Dendritic cell treated with granulocyte-macrophage colony-stimulating factor and Interleukin-4, amounts not matched to agents 40 ng/mL and 50 ng/mL, for 4 days (primary cell): Measurements from ENCODE around the gene MBD3L2B.
"Not testable (repeated sequence)": the region's sequence is repeated elsewhere in the genome, so short reads cannot be mapped to it uniquely, and the experiment has no call there.

ENCODE experiments used
- H3K27ac Mint-ChIP-seq: one replicate; pipeline ENCODE4 v1.8.0; 2022; ENCODE audit warnings: mild to moderate bottlenecking, mixed read lengths
- H3K27me3 Mint-ChIP-seq: one replicate; pipeline ENCODE4 v1.8.0; 2022; ENCODE audit warnings: mild to moderate bottlenecking, mixed read lengths
- H3K36me3 Mint-ChIP-seq: one replicate; pipeline ENCODE4 v1.8.0; 2022; ENCODE audit warnings: low read depth, mixed read lengths
- H3K4me1 Mint-ChIP-seq: one replicate; pipeline ENCODE4 v1.8.0; 2022; ENCODE audit warnings: low read depth, mixed read lengths
- H3K4me3 Mint-ChIP-seq: one replicate; pipeline ENCODE4 v1.8.0; 2022; ENCODE audit warnings: mild to moderate bottlenecking, moderate library complexity, mixed read lengths
- H3K9me3 Mint-ChIP-seq: one replicate; pipeline ENCODE4 v1.8.0; 2022; ENCODE audit warnings: mixed read lengths
- intact Hi-C: fragments of 100-400 bp; cut with micrococcal nuclease; formaldehyde crosslinking; loops from one replicate; pipeline ENCODE4 v1.15.0; 2022

The MBD3L2B gene

GRCh38 chr19:7021331-7021730, at the start of gene MBD3L2B:
TSS of gene MBD3L2B (minus strand) at chr19:7021431. CDS start at chr19:7021397, 34 bp downstream.
- H3K27me3 Mint-ChIP-seq, H3K27ac Mint-ChIP-seq, H3K36me3 Mint-ChIP-seq, intact Hi-C loops, H3K9me3 Mint-ChIP-seq, H3K4me1 Mint-ChIP-seq, H3K4me3 Mint-ChIP-seq: not testable (repeated sequence)

GRCh38 chr19:7069904-7070226, 48.6 kb upstream of the MBD3L2B start:
- intact Hi-C loops: no loop called here

GRCh38 chr19:7069042-7069903, 48.0 kb upstream of the MBD3L2B start, which contains the start of gene ZNF557:
TSS of gene ZNF557 (plus strand) at chr19:7069703. CDS start at chr19:7075075, 5,372 bp downstream.
- intact Hi-C loops: no loop called here
- peaks cover 3% of the 10 kb centered on the region for H3K9me3 Mint-ChIP-seq
- no peaks in the 10 kb centered on the region for H3K27me3 Mint-ChIP-seq
- peak within 1 kb of the TSS; percentile 97 for H3K4me3 Mint-ChIP-seq
- peak within 1 kb of the TSS; percentile 97 for H3K27ac Mint-ChIP-seq
- peaks cover 11% of the 10 kb centered on the region for H3K4me1 Mint-ChIP-seq
- peaks cover 47% of the 10 kb centered on the region for H3K36me3 Mint-ChIP-seq

More at GRCh38 chr19:7069904-7070226, 48.6 kb upstream of the MBD3L2B start:
- Mint-ChIP-seq H3K4me3 (peak overlapping the region; percentile 97), H3K27ac (peak overlapping the region; percentile 97), H3K9me3 (peaks cover 9% of the 10 kb centered on the region), H3K4me1 (peaks cover 11% of the 10 kb centered on the region), H3K27me3 (no peaks in the 10 kb centered on the region), H3K36me3 (peaks cover 53% of the 10 kb centered on the region)

GRCh38 chr19:7068599-7068998, 47.4 kb upstream of the MBD3L2B start:
- peaks cover 40% of the 10 kb centered on the region for H3K36me3 Mint-ChIP-seq
- H3K4me1 Mint-ChIP-seq: peaks cover 11% of the 10 kb centered on the region
- H3K4me3 Mint-ChIP-seq: peak overlapping the region; percentile 97
- H3K9me3 Mint-ChIP-seq: no peaks in the 10 kb centered on the region
- peak overlapping the region; percentile 97 for H3K27ac Mint-ChIP-seq
- H3K27me3 Mint-ChIP-seq: no peaks in the 10 kb centered on the region
- intact Hi-C loops: no loop called here

- Mint-ChIP-seq H3K4me1 (peaks cover 11% of the 10 kb centered on the region), H3K9me3 (no peaks in the 10 kb centered on the region), H3K36me3 (peaks cover 31% of the 10 kb centered on the region), H3K27me3 (no peaks in the 10 kb centered on the region), H3K4me3 (no peak overlapping the region), H3K27ac (no peak overlapping the region)
- intact Hi-C loops: no loop called here
These were observed 46.5 kb upstream of the MBD3L2B start for GRCh38 chr19:7067716-7068115.

GRCh38 chr19:7067122-7067521, 45.9 kb upstream of the MBD3L2B start:
- H3K4me3 Mint-ChIP-seq, H3K27ac Mint-ChIP-seq, H3K9me3 Mint-ChIP-seq, H3K27me3 Mint-ChIP-seq, intact Hi-C loops: not testable (repeated sequence)
- Mint-ChIP-seq H3K36me3 (peaks cover 25% of the 10 kb centered on the region), H3K4me1 (peaks cover 11% of the 10 kb centered on the region)

GRCh38 chr19:7063764-7064418, 42.7 kb upstream of the MBD3L2B start:
- Mint-ChIP-seq H3K9me3 (no peaks in the 10 kb centered on the region), H3K4me3 (no peak overlapping the region), H3K4me1 (peaks cover 3% of the 10 kb centered on the region), H3K36me3 (no peaks in the 10 kb centered on the region), H3K27me3 (no peaks in the 10 kb centered on the region), H3K27ac (peak overlapping the region; percentile 5)
- intact Hi-C loops: no loop called here

- H3K27ac Mint-ChIP-seq: no peak overlapping the region
These were observed 42.1 kb upstream of the MBD3L2B start for GRCh38 chr19:7063339-7063738.

GRCh38 chr19:7059977-7060376, 38.7 kb upstream of the MBD3L2B start:
- H3K27ac Mint-ChIP-seq, H3K4me3 Mint-ChIP-seq, H3K27me3 Mint-ChIP-seq, H3K4me1 Mint-ChIP-seq, intact Hi-C loops, H3K9me3 Mint-ChIP-seq, H3K36me3 Mint-ChIP-seq: not testable (repeated sequence)

More at GRCh38 chr19:7063339-7063738, 42.1 kb upstream of the MBD3L2B start:
- H3K27me3 Mint-ChIP-seq: no peaks in the 10 kb centered on the region
- H3K4me3 Mint-ChIP-seq: no peak overlapping the region
- no peaks in the 10 kb centered on the region for H3K36me3 Mint-ChIP-seq
- intact Hi-C loops: no loop called here
- no peaks in the 10 kb centered on the region for H3K4me1 Mint-ChIP-seq
- no peaks in the 10 kb centered on the region for H3K9me3 Mint-ChIP-seq

GRCh38 chr19:7058576-7058975, 37.3 kb upstream of the MBD3L2B start, which contains the start of gene MBD3L3:
TSS of gene MBD3L3 (minus strand) at chr19:7058676. CDS start at chr19:7058605, 71 bp downstream.
- intact Hi-C loops, H3K4me3 Mint-ChIP-seq, H3K9me3 Mint-ChIP-seq, H3K36me3 Mint-ChIP-seq, H3K27ac Mint-ChIP-seq, H3K4me1 Mint-ChIP-seq, H3K27me3 Mint-ChIP-seq: not testable (repeated sequence)

- H3K9me3 Mint-ChIP-seq, H3K36me3 Mint-ChIP-seq, intact Hi-C loops, H3K4me1 Mint-ChIP-seq, H3K27ac Mint-ChIP-seq, H3K27me3 Mint-ChIP-seq, H3K4me3 Mint-ChIP-seq: not testable (repeated sequence)
These were observed 35.1 kb upstream of the MBD3L2B start for GRCh38 chr19:7056371-7056770.

- intact Hi-C loops, H3K9me3 Mint-ChIP-seq, H3K4me3 Mint-ChIP-seq, H3K27me3 Mint-ChIP-seq, H3K4me1 Mint-ChIP-seq, H3K27ac Mint-ChIP-seq, H3K36me3 Mint-ChIP-seq: not testable (repeated sequence)
These were observed 34.4 kb upstream of the MBD3L2B start for GRCh38 chr19:7055679-7056078.

GRCh38 chr19:7054635-7055368, 33.6 kb upstream of the MBD3L2B start:
- intact Hi-C loops, H3K27ac Mint-ChIP-seq, H3K4me1 Mint-ChIP-seq, H3K4me3 Mint-ChIP-seq, H3K36me3 Mint-ChIP-seq, H3K27me3 Mint-ChIP-seq, H3K9me3 Mint-ChIP-seq: not testable (repeated sequence)

GRCh38 chr19:7052896-7053295, 31.7 kb upstream of the MBD3L2B start:
- H3K4me1 Mint-ChIP-seq, H3K27ac Mint-ChIP-seq, H3K4me3 Mint-ChIP-seq, H3K9me3 Mint-ChIP-seq, H3K36me3 Mint-ChIP-seq, H3K27me3 Mint-ChIP-seq, intact Hi-C loops: not testable (repeated sequence)
